Fibroblast of mammary gland (primary cell): ENCODE measurements around the gene WDR44.

Experiments
- DNase-seq: peaks from one replicate; pipeline ENCODE4 v3.0.0-alpha.2; 2010; ENCODE audit warnings: low read depth
- H3K4me3 ChIP-seq: 2 replicates; pipeline ENCODE4 v1.5.1; 2011; ENCODE audit warnings: low read depth, mild to moderate bottlenecking, low read length, moderate library complexity; ENCODE audit not compliant: control insufficient read depth
- TF ChIP-seq, protein P1 (sequence below): conservative IDR thresholded peaks from 2 replicates; pipeline ENCODE4 v1.5.1; 2011; ENCODE audit warnings: low read depth, low read length, inconsistent platforms; ENCODE audit not compliant: control insufficient read depth, insufficient read depth

WDR44 gene

DNA sequence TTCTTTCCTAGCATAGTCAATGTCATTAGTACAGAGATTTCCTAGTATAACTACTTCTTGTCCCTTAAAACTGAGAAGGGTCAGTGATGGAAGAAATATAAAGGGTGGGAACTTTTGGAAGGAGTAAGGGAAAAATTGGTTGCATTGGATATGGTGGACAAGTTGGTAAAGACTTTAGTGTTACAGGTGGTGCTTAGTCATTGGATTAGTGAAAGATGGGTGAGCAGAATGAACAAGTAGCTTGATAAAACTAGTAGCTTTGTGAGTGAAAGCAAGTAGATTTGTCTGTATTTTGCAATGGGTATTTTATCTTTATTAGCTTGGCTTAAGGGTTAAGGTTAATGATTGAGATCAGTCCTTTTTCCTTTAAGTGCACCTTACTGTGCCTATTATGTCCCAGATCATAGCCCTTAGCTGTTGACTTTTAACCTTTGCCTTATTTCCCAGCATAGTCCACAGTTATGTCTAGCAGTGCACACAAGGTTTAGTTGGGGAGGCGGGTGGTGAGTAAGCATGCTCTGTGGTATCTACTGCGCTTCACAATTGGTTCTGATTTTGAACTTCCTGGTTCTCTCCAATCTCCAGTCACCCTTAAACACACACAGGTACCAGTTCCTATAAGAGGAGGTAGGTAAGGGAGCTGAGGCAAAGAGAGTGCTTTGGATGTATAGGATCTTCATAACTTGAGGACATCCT, 9.5 kb downstream of the WDR44 start:
- no peak overlapping the region for H3K4me3 ChIP-seq
- TF ChIP-seq, protein P1, sequence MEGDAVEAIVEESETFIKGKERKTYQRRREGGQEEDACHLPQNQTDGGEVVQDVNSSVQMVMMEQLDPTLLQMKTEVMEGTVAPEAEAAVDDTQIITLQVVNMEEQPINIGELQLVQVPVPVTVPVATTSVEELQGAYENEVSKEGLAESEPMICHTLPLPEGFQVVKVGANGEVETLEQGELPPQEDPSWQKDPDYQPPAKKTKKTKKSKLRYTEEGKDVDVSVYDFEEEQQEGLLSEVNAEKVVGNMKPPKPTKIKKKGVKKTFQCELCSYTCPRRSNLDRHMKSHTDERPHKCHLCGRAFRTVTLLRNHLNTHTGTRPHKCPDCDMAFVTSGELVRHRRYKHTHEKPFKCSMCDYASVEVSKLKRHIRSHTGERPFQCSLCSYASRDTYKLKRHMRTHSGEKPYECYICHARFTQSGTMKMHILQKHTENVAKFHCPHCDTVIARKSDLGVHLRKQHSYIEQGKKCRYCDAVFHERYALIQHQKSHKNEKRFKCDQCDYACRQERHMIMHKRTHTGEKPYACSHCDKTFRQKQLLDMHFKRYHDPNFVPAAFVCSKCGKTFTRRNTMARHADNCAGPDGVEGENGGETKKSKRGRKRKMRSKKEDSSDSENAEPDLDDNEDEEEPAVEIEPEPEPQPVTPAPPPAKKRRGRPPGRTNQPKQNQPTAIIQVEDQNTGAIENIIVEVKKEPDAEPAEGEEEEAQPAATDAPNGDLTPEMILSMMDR, result no peak
- DNase-seq, result no peak

DNA sequence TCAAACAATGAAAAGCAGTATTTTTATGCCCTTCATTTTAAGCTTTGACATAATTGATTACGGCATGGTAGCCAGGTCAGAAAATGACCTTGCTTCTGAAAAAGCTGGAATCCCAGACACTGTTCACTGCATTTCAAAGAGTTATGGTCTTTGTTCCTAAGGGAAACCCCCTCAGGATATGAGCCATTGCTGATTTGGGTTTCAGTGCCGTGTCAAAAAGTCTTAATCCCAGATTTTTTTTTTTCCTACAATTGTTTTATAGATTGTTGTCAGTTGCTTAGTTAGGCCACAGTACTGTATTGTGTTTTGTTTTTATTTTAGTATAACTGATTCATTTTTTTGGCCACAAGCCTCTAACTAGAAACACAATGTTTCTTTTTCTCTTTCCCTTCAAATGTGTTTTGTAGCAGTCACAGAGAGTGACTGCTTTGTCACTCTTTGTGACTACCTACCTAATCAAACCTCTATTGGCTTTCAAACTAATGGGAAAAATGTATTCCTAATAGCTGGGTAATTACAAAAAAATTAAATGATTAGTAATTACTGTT, 10.3 kb downstream of the WDR44 start:
- TF ChIP-seq, protein P1, result no peak
- no peak overlapping the region for H3K4me3 ChIP-seq
- DNase-seq, result no peak

DNA sequence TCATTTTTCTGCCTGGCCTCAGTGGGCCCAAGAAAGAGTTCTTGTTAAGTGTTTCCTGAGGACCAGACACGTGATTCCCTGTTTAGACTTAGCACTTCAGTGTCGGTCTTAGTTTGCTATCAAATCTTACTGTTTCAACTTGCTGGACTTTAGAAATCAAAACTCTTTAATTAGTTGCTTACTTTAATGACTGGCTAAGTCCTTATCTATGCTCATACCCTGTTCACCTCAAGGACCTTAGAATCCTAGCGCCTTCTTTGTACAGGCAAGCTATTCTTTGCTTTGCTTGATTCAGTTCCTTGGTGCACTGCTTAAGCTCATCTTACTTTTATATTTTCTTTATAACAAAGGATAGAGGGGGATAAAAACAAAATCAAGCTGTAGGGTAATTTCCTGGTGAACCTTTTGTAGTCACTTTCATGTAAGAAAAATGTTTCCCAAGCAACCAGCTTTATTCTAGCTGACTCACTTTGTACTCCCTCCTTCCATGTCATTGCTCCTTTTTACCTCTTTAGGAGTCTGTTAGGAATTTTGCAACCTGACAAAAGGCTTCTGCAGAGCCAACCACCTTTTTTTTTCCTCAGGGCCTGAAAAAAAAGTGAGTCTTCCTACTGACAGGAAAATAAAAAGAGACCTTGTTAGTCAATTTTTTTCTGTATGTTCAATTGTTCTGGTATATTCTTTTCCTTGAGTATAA, 14.7 kb downstream of the WDR44 start:
- TF ChIP-seq, protein P1, result no peak
- H3K4me3 ChIP-seq, result no peak overlapping the region
- no peak for DNase-seq

DNA sequence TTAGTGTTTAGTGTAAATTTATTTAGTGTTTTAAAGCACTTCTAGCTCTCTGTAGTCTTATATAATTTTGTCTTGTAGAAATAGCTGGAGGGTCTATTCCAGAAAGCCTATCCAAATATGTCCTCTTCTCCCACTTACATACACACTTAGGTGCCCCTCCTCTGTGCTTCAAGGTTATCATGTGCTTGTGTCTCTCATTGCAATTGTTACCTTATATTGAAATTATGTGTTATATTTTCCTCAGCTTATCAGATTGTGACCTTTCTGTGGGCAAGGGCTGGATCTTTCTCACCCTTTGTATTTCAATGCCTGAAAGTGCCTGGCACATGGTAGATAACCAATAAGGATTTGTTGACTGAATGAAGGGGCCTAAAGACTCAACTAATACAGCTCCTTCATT, 18.4 kb downstream of the WDR44 start:
- H3K4me3 ChIP-seq, result no peak overlapping the region
- TF ChIP-seq, protein P1, result no peak
- no peak for DNase-seq

DNA sequence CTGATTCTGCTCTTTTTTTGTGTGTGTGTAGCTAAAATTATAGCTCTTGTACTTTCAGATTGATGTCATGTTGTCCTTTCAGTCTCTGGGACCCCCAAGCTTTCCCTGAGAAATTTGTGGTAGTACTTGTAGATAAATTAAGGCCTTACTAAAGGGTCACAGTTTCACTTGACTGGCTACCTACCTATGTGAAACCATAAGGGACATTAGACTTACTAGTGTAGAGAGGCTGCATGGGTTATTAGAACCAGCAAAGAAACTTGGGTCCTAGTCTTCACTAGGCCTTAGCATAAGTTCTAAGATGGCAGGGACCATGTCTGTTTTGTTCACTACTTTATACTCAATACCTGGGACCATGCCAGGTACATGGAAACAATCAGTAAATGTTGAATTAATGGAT, 21.4 kb downstream of the WDR44 start:
- TF ChIP-seq, protein P1, result no peak
- H3K4me3 ChIP-seq, result no peak overlapping the region
- no peak for DNase-seq

DNA sequence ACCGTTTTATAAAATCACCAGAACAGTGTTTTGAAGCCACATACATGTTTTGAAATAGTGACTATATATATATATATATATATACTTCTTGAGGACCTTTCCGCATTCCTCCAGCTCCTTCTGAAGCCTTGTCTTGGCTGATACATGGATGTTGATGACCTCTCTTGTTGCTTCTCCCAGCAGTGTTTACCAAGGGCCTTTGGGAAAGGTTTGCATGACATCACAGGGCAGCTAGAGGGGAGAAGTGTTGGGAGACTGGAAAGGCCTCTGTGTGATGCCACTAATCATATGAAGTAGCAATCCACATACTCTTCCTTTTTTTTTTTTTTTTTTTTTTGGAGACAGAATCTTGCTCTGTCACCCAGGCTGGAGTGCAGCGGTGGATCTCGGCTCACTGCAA, 22.5 kb downstream of the WDR44 start:
- TF ChIP-seq, protein P1, result no peak
- H3K4me3 ChIP-seq, result no peak overlapping the region
- DNase-seq, result no peak
